Endometrial microvascular endothelial cells (primary cell): ENCODE data around the gene SLC20A1. TPM values are rescaled to one million over a fixed set of nuclear protein-coding genes. Genes with fewer than 3 reads are reported as not detected.

ENCODE experiments used
- in situ Hi-C: cut with HindIII; loops from 2 replicates; pipeline ENCODE4 v1.10.0; 2017; ENCODE audit warnings: low sequenced_read_pairs, low pct_unique_long_range_greater_than_20kb; ENCODE audit errors: inconsistent ontology term
- total RNA-seq: library from RNA; depleted of rRNA; stranded (reverse); fragments of >200 nt; gene quantifications from one replicate; pipeline ENCODE4 v1.2.3, GENCODE V29; 2015; ENCODE audit errors: inconsistent ontology term

The SLC20A1 gene
- total RNA-seq, 1 donor from 2014 or later, result 98.8 TPM

- in situ Hi-C loops, result loop anchor here (10.0 kb wide), 1 partner anchor 52 kb away; no protein-coding TSS in a partner anchor
These were observed 3.2 kb upstream of the SLC20A1 start for GRCh38 chr2:112642561-112642960.

DNA sequence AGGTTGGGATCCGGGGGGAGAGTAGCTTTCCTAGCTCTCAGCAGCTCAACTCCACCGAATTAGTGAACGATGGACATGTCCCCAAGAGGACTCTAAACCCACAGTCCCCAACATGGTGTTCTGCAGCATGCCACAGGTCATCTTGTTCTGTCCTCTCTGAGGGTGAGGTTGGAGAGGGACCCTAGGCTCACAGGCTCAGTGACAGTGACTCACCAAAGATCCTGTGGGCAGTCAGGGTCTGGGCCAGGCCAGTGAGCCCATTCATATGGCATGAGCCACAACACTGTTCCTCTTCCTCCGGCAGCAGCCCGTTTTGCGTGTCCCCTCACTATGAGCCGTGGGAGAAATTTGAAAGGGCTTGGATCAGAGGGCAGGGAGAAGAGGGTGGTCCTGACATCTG, 2.8 kb upstream of the SLC20A1 start:
- in situ Hi-C loops, result loop anchor here (10.0 kb wide), 1 partner anchor 52 kb away; no protein-coding TSS in a partner anchor

DNA sequence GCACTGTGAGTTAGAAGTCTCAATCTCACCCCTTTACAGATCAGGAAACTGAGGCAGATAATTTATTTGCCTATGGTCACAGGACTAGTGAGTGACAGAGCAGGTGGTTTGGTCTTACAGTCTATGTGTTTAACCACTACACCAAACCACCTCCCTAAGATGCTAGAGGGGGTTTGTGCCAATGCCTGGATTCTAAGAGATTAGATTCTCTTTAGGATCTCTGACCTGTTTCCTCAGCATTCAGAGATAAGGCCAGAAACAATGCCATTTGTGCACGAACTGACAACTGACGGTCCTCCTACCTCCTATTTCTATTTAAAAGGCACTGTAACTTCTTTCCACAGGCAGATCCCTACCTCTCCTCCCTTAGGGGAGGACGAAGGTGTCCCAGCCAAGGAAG, 2.3 kb upstream of the SLC20A1 start:
- in situ Hi-C loops, result loop anchor here (10.0 kb wide), 1 partner anchor 51 kb away; no protein-coding TSS in a partner anchor

- in situ Hi-C loops, result loop anchor here (10.0 kb wide), 1 partner anchor 50 kb away; no protein-coding TSS in a partner anchor
These were observed 1.4 kb upstream of the SLC20A1 start for GRCh38 chr2:112644155-112644932.

DNA sequence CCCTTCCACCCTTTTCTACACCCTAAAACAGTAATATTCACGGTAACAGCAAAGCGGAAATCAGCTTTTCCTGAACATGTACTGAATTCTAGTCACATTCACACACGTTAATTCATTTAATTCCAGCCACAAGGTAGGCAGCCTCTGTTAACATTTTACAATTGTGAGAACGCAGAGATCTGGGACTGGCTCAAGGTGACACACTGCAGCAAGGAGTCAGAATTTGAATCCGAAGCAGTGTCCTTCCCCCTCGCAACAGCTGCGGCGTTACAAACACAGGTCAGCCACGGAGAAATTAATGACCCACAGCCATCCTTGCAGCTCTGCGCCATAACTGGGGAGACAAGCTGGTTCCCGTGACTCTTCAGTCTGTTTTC, 818 bp upstream of the SLC20A1 start:
- in situ Hi-C loops, result loop anchor here (10.0 kb wide), 1 partner anchor 50 kb away; no protein-coding TSS in a partner anchor

GRCh38 chr2:112646102-112646719, 472 bp downstream of the SLC20A1 start:
- in situ Hi-C loops, result loop anchor here (10.0 kb wide), 1 partner anchor 49 kb away; no protein-coding TSS in a partner anchor

- in situ Hi-C loops, result loop anchor here (10.0 kb wide), 1 partner anchor 48 kb away; no protein-coding TSS in a partner anchor
These were observed 1.3 kb downstream of the SLC20A1 start for GRCh38 chr2:112646791-112647689.

DNA sequence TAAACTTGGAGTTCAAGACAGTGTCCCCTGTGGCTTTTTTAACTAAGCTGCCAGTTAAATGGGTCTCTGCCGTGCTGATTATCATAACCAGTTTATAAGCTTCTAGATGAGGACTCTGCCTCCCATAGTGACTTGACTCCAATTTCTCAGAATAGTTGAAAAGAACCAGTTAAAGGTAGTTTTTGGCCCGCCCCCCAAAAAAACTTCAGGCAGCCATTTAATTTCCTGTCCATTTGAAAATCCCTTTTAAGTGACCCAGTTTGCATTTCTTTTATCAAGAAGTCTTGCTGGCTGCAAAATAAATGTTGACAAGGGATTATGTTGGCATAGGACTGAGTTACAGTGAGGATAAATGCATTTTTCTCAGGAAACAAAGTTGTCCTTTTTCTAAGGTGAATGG, 2.3 kb downstream of the SLC20A1 start:
- in situ Hi-C loops, result loop anchor here (10.0 kb wide), 1 partner anchor 47 kb away; no protein-coding TSS in a partner anchor

DNA sequence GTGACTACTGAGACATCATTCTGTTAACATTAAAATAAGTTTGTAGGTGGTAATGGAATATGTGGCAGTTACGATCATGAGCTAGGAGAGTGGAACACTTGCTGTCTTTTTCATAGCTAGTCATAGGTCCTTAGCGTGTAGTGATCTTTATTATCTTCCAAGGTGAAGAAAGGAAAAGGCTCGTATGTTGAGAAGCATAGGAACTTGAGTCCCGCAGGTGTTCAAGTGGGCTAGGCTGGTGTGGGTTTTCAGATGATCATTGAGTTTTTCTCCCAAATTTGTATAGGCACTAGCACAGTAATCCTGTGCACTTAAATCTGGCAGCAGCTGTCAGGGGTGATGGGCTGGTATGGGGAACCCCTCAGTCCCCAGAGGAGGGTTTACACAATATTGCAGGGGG, 10.9 kb downstream of the SLC20A1 start:
- in situ Hi-C loops, result no loop called here

GRCh38 chr2:112658301-112658700, 12.6 kb downstream of the SLC20A1 start:
- in situ Hi-C loops, result no loop called here

GRCh38 chr2:112658839-112659667, 13.3 kb downstream of the SLC20A1 start:
- in situ Hi-C loops, result no loop called here

GRCh38 chr2:112660138-112660537, 14.4 kb downstream of the SLC20A1 start:
- in situ Hi-C loops, result no loop called here

GRCh38 chr2:112661656-112662305, 16.0 kb downstream of the SLC20A1 start:
- in situ Hi-C loops, result no loop called here

DNA sequence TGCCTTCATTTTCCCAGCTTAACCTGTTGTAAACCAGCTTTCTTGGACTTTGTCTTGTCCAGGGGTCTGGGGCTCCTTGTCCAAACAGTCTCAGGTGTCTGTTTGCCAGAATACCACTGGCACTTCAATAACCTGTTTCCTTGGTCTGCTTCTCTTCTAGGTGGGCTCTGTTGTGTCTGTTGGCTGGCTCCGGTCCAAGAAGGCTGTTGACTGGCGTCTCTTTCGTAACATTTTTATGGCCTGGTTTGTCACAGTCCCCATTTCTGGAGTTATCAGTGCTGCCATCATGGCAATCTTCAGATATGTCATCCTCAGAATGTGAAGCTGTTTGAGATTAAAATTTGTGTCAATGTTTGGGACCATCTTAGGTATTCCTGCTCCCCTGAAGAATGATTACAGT, 17.0 kb downstream of the SLC20A1 start:
- in situ Hi-C loops, result no loop called here

DNA sequence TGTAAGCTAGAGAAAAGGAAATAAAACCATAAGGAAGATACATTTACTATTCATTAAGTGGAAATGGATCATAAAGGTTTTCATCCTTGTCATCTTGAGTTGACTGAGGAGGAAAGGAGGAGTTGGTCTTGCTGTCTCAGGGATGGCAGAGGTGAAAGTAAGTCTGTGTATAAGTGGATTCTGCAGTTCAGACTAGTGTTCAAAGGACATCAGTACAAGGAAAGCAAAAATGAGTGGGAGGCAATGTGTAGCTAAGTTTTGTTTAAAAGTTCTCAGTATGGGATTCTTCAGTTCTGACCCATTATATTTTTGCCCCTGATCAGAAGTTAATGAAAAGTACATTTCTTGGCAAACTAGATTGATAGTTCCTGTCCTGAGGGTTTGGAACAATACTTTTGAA, 18.9 kb downstream of the SLC20A1 start:
- in situ Hi-C loops, result no loop called here

DNA sequence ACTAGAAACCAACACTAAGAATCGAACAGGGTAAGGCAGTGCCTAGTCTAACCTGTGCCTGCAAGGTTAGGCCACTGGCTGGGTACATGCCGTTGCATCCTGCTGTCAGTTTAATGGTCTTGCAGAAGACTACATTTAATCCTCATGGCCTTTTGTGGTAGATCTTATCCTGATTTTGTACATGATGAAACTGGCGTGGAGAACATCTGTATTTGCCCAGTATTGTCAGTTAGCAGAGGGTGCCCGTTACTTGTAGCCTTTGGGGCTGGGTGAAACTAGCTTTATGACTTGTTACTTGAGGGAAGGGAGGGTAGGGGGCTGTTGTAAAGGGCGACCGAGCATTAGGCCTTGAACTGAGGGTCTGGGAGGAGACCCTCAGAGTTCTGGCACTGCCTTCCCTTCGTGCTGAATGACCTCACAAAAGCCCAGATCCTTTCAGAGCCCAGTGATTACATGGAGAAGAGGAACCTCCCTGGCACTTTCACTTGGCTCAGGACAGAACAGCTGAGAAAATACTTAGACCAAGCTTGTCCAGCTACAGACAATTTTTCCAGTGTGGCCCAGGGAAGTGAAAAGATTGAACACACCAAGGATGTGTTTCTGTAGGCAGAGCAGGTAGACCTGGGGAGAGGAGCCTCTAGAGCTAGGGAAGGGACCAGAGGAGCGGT, 19.5 kb downstream of the SLC20A1 start:
- in situ Hi-C loops, result no loop called here

DNA sequence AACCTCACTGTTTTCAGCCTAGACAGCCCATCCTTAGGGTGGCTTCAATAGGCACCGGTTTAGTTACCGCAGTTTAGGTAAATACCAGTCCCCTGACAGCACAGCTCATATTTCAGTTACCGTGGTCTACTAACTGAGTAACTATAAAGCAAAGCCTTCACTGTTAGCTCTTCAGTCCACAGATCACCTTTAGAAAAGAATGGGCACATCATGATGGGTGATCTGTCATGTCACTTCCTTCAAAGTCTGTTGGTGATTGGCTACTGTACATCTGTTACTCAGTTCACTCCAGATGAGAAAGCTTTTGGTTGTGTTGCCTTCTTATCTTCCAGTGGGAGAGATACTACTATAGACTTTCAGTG, 21.0 kb downstream of the SLC20A1 start:
- in situ Hi-C loops, result no loop called here
